GM12878 (cell line): ENCODE results near the gene MOAP1. TPM values are rescaled to one million over a fixed set of nuclear protein-coding genes. Genes with fewer than 3 reads are reported as not detected.

Experiments
- ATAC-seq: fragments of 200-7000 bp; cut with Tn5 transposase; 3 replicates; pipeline ENCODE4 v1.9.1; 2020; ENCODE audit warnings: mild to moderate bottlenecking, moderate library complexity
- BruUV-seq: library from RNA; stranded (reverse); fragments of 400-500 nt; replicated peaks from 2 replicates; lab custom pipeline; 2021; lab: Mats Ljungman, UMichigan
- CTCF ChIA-PET: fragments of 300-600 bp; sonication (Branson Sonifier 250); formaldehyde crosslinking; extraction: SDS; loops from one replicate; lab custom pipeline; 2021; ENCODE audit warnings: inconsistent platforms; lab: Yijun Ruan, JAX
- POLR2A ChIA-PET: fragments of 350-600 bp; formaldehyde crosslinking; extraction: SDS; loops from one replicate; lab custom pipeline; 2021; ENCODE audit warnings: inconsistent platforms; lab: Charles Lee
- RAD21 ChIA-PET: fragments of 300-600 bp; sonication (Branson Sonifier 250); formaldehyde crosslinking; loops from one replicate; lab custom pipeline; 2023; ENCODE audit warnings: antibody characterized with exemption; ENCODE audit not compliant: unreplicated experiment; lab: Charles Lee
- SMC1A ChIA-PET: fragments of 300-600 bp; sonication (Branson Sonifier 250); formaldehyde crosslinking; loops from one replicate; lab custom pipeline; 2023; ENCODE audit not compliant: unreplicated experiment, uncharacterized antibody; lab: Charles Lee
- DNase-seq: peaks from one replicate; pipeline ENCODE4 v3.0.0-alpha.2; 2011; ENCODE audit warnings: low read depth, low spot score
- FAIRE-seq: peaks from 3 replicates; lab custom pipeline; 2011; peaks lifted over from hg19 to GRCh38; lab: Jason Lieb, UNC
- H2AFZ ChIP-seq: 2 replicates; pipeline ENCODE4 v1.6.0; 2011; ENCODE audit warnings: low read depth, low read length, control low read depth; ENCODE audit not compliant: control insufficient read depth
- H3K27ac ChIP-seq: 2 replicates; pipeline ENCODE4 v1.5.1; 2011; ENCODE audit warnings: control low read depth; ENCODE audit not compliant: control insufficient read depth, insufficient read depth
- H3K27me3 ChIP-seq, 2 experiments: replicated peaks in 1 of 2; 2 replicates each; pipeline versions ENCODE4 v1.6.0 to v1.6.1; 2011; ENCODE audit warnings: low read length in 1 of 2; ENCODE audit not compliant: control insufficient read depth in 2 of 2, insufficient read depth in 2 of 2
- H3K36me3 ChIP-seq, 2 experiments: 2 replicates each; pipeline ENCODE4 v1.5.1; 2011; ENCODE audit warnings: low read length in 1 of 2; ENCODE audit not compliant: control insufficient read depth in 2 of 2, insufficient read depth in 2 of 2
- H3K4me1 ChIP-seq: 2 replicates; pipeline ENCODE4 v1.6.1; 2011; ENCODE audit warnings: mild to moderate bottlenecking, low read length, moderate library complexity, mixed read lengths; ENCODE audit not compliant: control insufficient read depth, insufficient read depth
- H3K4me2 ChIP-seq: 2 replicates; pipeline ENCODE4 v1.6.0; 2011; ENCODE audit warnings: control low read depth; ENCODE audit not compliant: control insufficient read depth, insufficient read depth
- H3K4me3 ChIP-seq: fragments of 200-600 bp; sonication (generic); 2 replicates; pipeline ENCODE4 v1.5.1; 2016
- H3K79me2 ChIP-seq: 2 replicates; pipeline ENCODE4 v1.6.0; 2011; ENCODE audit warnings: low read length; ENCODE audit not compliant: control insufficient read depth, insufficient read depth
- H3K9ac ChIP-seq: 2 replicates; pipeline ENCODE4 v1.8.0; 2011; ENCODE audit warnings: low read length, control low read depth, mixed read lengths; ENCODE audit not compliant: control insufficient read depth, insufficient read depth
- H3K9me3 ChIP-seq: replicated peaks from 3 replicates; pipeline ENCODE4 v1.5.1; 2011; ENCODE audit warnings: mild to moderate bottlenecking, low read length; ENCODE audit not compliant: control insufficient read depth, insufficient read depth
- H4K20me1 ChIP-seq: 2 replicates; pipeline ENCODE4 v1.6.0; 2011; ENCODE audit not compliant: control insufficient read depth, insufficient read depth
- ATF7 ChIP-seq: fragments of 450-650 bp; IDR thresholded peaks from 2 replicates; pipeline ENCODE4 v1.6.1; 2016; ENCODE audit warnings: low read depth, mild to moderate bottlenecking
- CHD1 ChIP-seq: IDR thresholded peaks from 2 replicates; pipeline ENCODE4 v1.6.1; 2012; ENCODE audit warnings: low read depth, low read length, improper control_type of control experiment
- EZH2 ChIP-seq: IDR thresholded peaks from 2 replicates; pipeline ENCODE4 v1.6.1; 2012; ENCODE audit warnings: low read depth, mild to moderate bottlenecking, control low read depth, inconsistent platforms, low read length, borderline replicate concordance; ENCODE audit not compliant: control insufficient read depth
- HDGF ChIP-seq: fragments of 450-650 bp; IDR thresholded peaks from 2 replicates; pipeline ENCODE4 v1.6.1; 2016; ENCODE audit warnings: antibody characterized with exemption
- JUNB ChIP-seq: IDR thresholded peaks from 2 replicates; pipeline ENCODE4 v1.6.1; 2016; ENCODE audit warnings: antibody characterized with exemption, mild to moderate bottlenecking
- LARP7 ChIP-seq: fragments of 450-650 bp; IDR thresholded peaks from 2 replicates; pipeline ENCODE4 v1.6.1; 2017; ENCODE audit warnings: mild to moderate bottlenecking
- MAX ChIP-seq: IDR thresholded peaks from 2 replicates; pipeline ENCODE4 v1.6.1; 2012; ENCODE audit warnings: low read depth, low read length, improper control_type of control experiment
- MXI1 ChIP-seq: fragments of 150-350 bp; IDR thresholded peaks from 2 replicates; pipeline ENCODE4 v1.6.1; 2011; ENCODE audit warnings: low read depth, mild to moderate bottlenecking, inconsistent platforms, low read length, improper control_type of control experiment
- PML ChIP-seq: IDR thresholded peaks from 2 replicates; pipeline ENCODE4 v1.6.1; 2012; ENCODE audit warnings: low read length, inconsistent platforms
- RFX5 ChIP-seq: IDR thresholded peaks from 2 replicates; pipeline ENCODE4 v1.6.1; 2011; ENCODE audit warnings: low read depth, low read length, improper control_type of control experiment
- SIN3A ChIP-seq: IDR thresholded peaks from 2 replicates; pipeline ENCODE4 v1.6.1; 2012; ENCODE audit warnings: low read depth, low read length, improper control_type of control experiment
- SMAD1 ChIP-seq: fragments of 450-650 bp; IDR thresholded peaks from 2 replicates; pipeline ENCODE4 v1.6.1; 2018; ENCODE audit warnings: mild to moderate bottlenecking, low read depth; ENCODE audit not compliant: partially characterized antibody
- SMAD5 ChIP-seq: IDR thresholded peaks from 2 replicates; pipeline ENCODE4 v1.6.1; 2016; ENCODE audit warnings: antibody characterized with exemption, low read depth
- SMARCA5 ChIP-seq: fragments of 450-650 bp; IDR thresholded peaks from 2 replicates; pipeline ENCODE4 v1.6.1; 2017; ENCODE audit warnings: mild to moderate bottlenecking
- ZBED1 ChIP-seq: IDR thresholded peaks from 2 replicates; pipeline ENCODE4 v1.6.1; 2016; ENCODE audit warnings: borderline replicate concordance
- ZNF207 ChIP-seq: fragments of 450-650 bp; IDR thresholded peaks from 2 replicates; pipeline ENCODE4 v1.6.1; 2014; ENCODE audit warnings: antibody characterized with exemption, mild to moderate bottlenecking, borderline replicate concordance
- ZSCAN29 ChIP-seq: fragments of 450-650 bp; IDR thresholded peaks from 2 replicates; pipeline ENCODE4 v1.6.1; 2017; ENCODE audit warnings: mild to moderate bottlenecking, moderate library complexity
- WGBS: methylation state at CpG from one replicate; pipeline ENCODE4 v1.1.6; 2016; ENCODE audit warnings: low lambda C conversion rate; ENCODE audit not compliant: insufficient replicate concordance, insufficient coverage; ENCODE audit errors: missing lambda C conversion rate; 5-methylcytosine and 5-hydroxymethylcytosine counted together
- in situ Hi-C: fragments of 300-500 bp; cut with MboI; formaldehyde crosslinking; loops from 9 replicates; pipeline ENCODE4 v1.14.3; 2018; ENCODE audit warnings: mixed read lengths
- intact Hi-C: fragments of 100-400 bp; cut with micrococcal nuclease; formaldehyde crosslinking; loops from one replicate; pipeline ENCODE4 v1.14.2; 2022; ENCODE audit not compliant: unreplicated experiment
- polyA plus RNA-seq, 11 experiments: library from polyadenylated mRNA; depleted of rRNA in 4 of 11; unstranded in 6 of 11; stranded (reverse) in 5 of 11; fragments of >200 nt; fragmentation: Nextera tagmentation in 4 of 11; fragmentation: Illumina TruSeq in 1 of 11; extraction: Ambion mirVana in 4 of 11; extraction: Trizol in 1 of 11; gene quantifications; 1 replicate in 1 of 11; 2 replicates in 10 of 11; pipeline versions ENCODE4 v1.2.1 to v1.2.3, GENCODE V29; 2011 to 2016; ENCODE audit warnings: inconsistent platforms in 2 of 11, missing spikeins in 2 of 11, low read depth in 1 of 11
- total RNA-seq, 4 experiments: library from RNA; depleted of rRNA in 3 of 4; stranded (reverse); fragments of >200 nt in 3 of 4; fragmentation: Illumina TruSeq in 1 of 4; extraction: Trizol in 1 of 4; gene quantifications; 2 replicates each; pipeline versions ENCODE4 v1.2.1 to v1.2.3, GENCODE V29; 2013 to 2021
- TF ChIP-seq, protein P1 (sequence below): fragments of 450-650 bp; IDR thresholded peaks from 2 replicates; pipeline ENCODE4 v1.6.1; 2017; ENCODE audit warnings: mild to moderate bottlenecking, moderate library complexity

Gene MOAP1
- total and polyA plus RNA-seq, 10 of the 15 experiments (the other 5 are each of a cell fraction or from before 2014, with no cell fraction given): 3.1 to 51.9 (median 11.4) TPM

- CTCF ChIA-PET: interaction anchor here (0.6 to 1.4 kb wide), 4 partner anchors 67 to 329 kb away, joined by 3 to 5 read pairs (median 4); no protein-coding TSS in a partner anchor
These were observed 14.3 kb upstream of the MOAP1 start for GRCh38 chr14:93199031-93199430.

More at GRCh38 chr14:93199031-93199430, 14.3 kb upstream of the MOAP1 start:
- no peak overlapping the region for H3K4me2 ChIP-seq
- POLR2A ChIA-PET: interaction anchor here (0.7 to 1.0 kb wide), 2 partner anchors 9 to 96 kb away, joined by 3 to 4 read pairs; no protein-coding TSS in a partner anchor
- no peak for ATAC-seq
- H3K9ac ChIP-seq: no peak overlapping the region
- FAIRE-seq: no peak
- 100% methylated on average over 3 of the region's 4 CpGs for WGBS
- H3K9me3 ChIP-seq: no peaks in the 10 kb centered on the region
- no peak for TF ChIP-seq SMARCA5
- TF ChIP-seq, protein P1, sequence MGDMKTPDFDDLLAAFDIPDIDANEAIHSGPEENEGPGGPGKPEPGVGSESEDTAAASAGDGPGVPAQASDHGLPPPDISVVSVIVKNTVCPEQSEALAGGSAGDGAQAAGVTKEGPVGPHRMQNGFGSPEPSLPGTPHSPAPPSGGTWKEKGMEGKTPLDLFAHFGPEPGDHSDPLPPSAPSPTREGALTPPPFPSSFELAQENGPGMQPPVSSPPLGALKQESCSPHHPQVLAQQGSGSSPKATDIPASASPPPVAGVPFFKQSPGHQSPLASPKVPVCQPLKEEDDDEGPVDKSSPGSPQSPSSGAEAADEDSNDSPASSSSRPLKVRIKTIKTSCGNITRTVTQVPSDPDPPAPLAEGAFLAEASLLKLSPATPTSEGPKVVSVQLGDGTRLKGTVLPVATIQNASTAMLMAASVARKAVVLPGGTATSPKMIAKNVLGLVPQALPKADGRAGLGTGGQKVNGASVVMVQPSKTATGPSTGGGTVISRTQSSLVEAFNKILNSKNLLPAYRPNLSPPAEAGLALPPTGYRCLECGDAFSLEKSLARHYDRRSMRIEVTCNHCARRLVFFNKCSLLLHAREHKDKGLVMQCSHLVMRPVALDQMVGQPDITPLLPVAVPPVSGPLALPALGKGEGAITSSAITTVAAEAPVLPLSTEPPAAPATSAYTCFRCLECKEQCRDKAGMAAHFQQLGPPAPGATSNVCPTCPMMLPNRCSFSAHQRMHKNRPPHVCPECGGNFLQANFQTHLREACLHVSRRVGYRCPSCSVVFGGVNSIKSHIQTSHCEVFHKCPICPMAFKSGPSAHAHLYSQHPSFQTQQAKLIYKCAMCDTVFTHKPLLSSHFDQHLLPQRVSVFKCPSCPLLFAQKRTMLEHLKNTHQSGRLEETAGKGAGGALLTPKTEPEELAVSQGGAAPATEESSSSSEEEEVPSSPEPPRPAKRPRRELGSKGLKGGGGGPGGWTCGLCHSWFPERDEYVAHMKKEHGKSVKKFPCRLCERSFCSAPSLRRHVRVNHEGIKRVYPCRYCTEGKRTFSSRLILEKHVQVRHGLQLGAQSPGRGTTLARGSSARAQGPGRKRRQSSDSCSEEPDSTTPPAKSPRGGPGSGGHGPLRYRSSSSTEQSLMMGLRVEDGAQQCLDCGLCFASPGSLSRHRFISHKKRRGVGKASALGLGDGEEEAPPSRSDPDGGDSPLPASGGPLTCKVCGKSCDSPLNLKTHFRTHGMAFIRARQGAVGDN: no peak
- no peak for TF ChIP-seq SIN3A
- TF ChIP-seq ZNF207: no peak
- TF ChIP-seq RFX5: no peak
- TF ChIP-seq SMAD1: no peak
- TF ChIP-seq CHD1: no peak
- TF ChIP-seq ZSCAN29: no peak
- no peak for TF ChIP-seq LARP7
- TF ChIP-seq SMAD5: no peak
- TF ChIP-seq JUNB: no peak
- TF ChIP-seq MXI1: no peak
- no peak for TF ChIP-seq ATF7
- TF ChIP-seq MAX: no peak
- TF ChIP-seq ZBED1: no peak
- TF ChIP-seq PML: no peak
- no peak for TF ChIP-seq EZH2
- no peak for TF ChIP-seq HDGF
- TF ChIP-seq, all 136 proteins: peak for 0
- no peaks in the 10 kb centered on the region for H3K4me1 ChIP-seq
- no peak overlapping the region for H3K27ac ChIP-seq
- in situ Hi-C loops: no loop called here
- H3K27me3 ChIP-seq: no peaks in the 10 kb centered on the region
- H2AFZ ChIP-seq: no peak overlapping the region
- peaks cover 6% of the 10 kb centered on the region for H3K79me2 ChIP-seq
- no peaks in the 10 kb centered on the region; a peak in 1 of 4 replicates for H3K36me3 ChIP-seq
- RAD21 ChIA-PET: no interaction called here
- no peak overlapping the region for H3K4me3 ChIP-seq
- no peaks in the 10 kb centered on the region for H4K20me1 ChIP-seq
- intact Hi-C loops: no loop called here
- SMC1A ChIA-PET: interaction anchor here (1.1 kb wide), 1 partner anchor 16 kb away, joined by 3 read pairs; no protein-coding TSS in a partner anchor
- no peak for DNase-seq
- no TSS peak for BruUV-seq
